Keratinocyte (primary cell): ENCODE data around the gene FMN1. TPM values are rescaled to one million over a fixed set of nuclear protein-coding genes. Genes with fewer than 3 reads are reported as not detected.

Experiments used
- DNase-seq: peaks from one replicate; pipeline ENCODE4 v3.0.0-alpha.2; 2011; ENCODE audit warnings: low read depth, missing footprints, low spot score
- FAIRE-seq: peaks from 2 replicates; lab custom pipeline; 2011; peaks lifted over from hg19 to GRCh38; lab: Jason Lieb, UNC
- H2AFZ ChIP-seq: 2 replicates; pipeline ENCODE4 v1.6.0; 2012; ENCODE audit warnings: low read length, control low read depth, inconsistent platforms; ENCODE audit not compliant: control insufficient read depth
- H3K27ac ChIP-seq: 2 replicates; pipeline ENCODE4 v1.5.1; 2011; ENCODE audit warnings: low read length; ENCODE audit not compliant: control insufficient read depth, insufficient read depth
- H3K27me3 ChIP-seq: 3 replicates; pipeline ENCODE4 v1.6.0; 2011; ENCODE audit warnings: low read length; ENCODE audit not compliant: control insufficient read depth, insufficient read depth; ENCODE audit errors: extremely low read depth
- H3K36me3 ChIP-seq, 2 experiments: 2 replicates in 1 of 2; 3 replicates in 1 of 2; pipeline ENCODE4 v1.5.1; 2011; ENCODE audit warnings: low read length in 2 of 2, mild to moderate bottlenecking in 1 of 2; ENCODE audit not compliant: control insufficient read depth in 2 of 2, insufficient read depth in 2 of 2; ENCODE audit errors: extremely low read depth in 1 of 2
- H3K4me1 ChIP-seq: 3 replicates; pipeline ENCODE4 v1.5.1; 2011; ENCODE audit warnings: low read length; ENCODE audit not compliant: control insufficient read depth, insufficient read depth; ENCODE audit errors: extremely low read depth
- H3K4me2 ChIP-seq: 3 replicates; pipeline ENCODE4 v1.6.0; 2011; ENCODE audit warnings: low read depth, low read length; ENCODE audit not compliant: control insufficient read depth, insufficient read depth; ENCODE audit errors: extremely low read depth
- H3K4me3 ChIP-seq, 3 experiments: fragments of 200-600 bp in 1 of 3; sonication (generic) in 1 of 3; 2 replicates in 2 of 3; 3 replicates in 1 of 3; pipeline ENCODE4 v1.5.1; 2011 to 2016; ENCODE audit warnings: low read length in 3 of 3, mild to moderate bottlenecking in 3 of 3, control low read depth in 2 of 3, inconsistent platforms in 1 of 3, low read depth in 1 of 3, mixed read lengths in 1 of 3, mixed run types in 1 of 3, moderate library complexity in 1 of 3; ENCODE audit not compliant: control insufficient read depth in 2 of 3, insufficient read depth in 2 of 3; ENCODE audit errors: extremely low read depth in 1 of 3
- H3K79me2 ChIP-seq: 2 replicates; pipeline ENCODE4 v1.6.0; 2012; ENCODE audit warnings: low read length; ENCODE audit not compliant: control insufficient read depth, insufficient read depth
- H3K9ac ChIP-seq: 3 replicates; pipeline ENCODE4 v1.6.0; 2011; ENCODE audit warnings: low read length; ENCODE audit not compliant: control insufficient read depth, insufficient read depth; ENCODE audit errors: extremely low read depth
- H3K9me1 ChIP-seq: 3 replicates; pipeline ENCODE4 v1.6.0; 2011; ENCODE audit warnings: low read length; ENCODE audit not compliant: control insufficient read depth, insufficient read depth; ENCODE audit errors: extremely low read depth
- H3K9me3 ChIP-seq: 2 replicates; pipeline ENCODE4 v1.5.1; 2012; ENCODE audit warnings: low read depth, low read length; ENCODE audit not compliant: control insufficient read depth
- H4K20me1 ChIP-seq: 3 replicates; pipeline ENCODE4 v1.6.0; 2011; ENCODE audit warnings: low read length; ENCODE audit not compliant: control insufficient read depth, insufficient read depth; ENCODE audit errors: extremely low read depth
- CTCF ChIP-seq, 3 experiments: IDR thresholded peaks in 1 of 3; conservative IDR thresholded peaks in 1 of 3; optimal IDR thresholded peaks in 1 of 3; 2 replicates in 2 of 3; 3 replicates in 1 of 3; pipeline versions ENCODE3 to v1.5.1; 2011; ENCODE audit warnings: low read length in 3 of 3, mild to moderate bottlenecking in 3 of 3, moderate library complexity in 2 of 3, control low read depth in 1 of 3, inconsistent platforms in 1 of 3; ENCODE audit not compliant: insufficient read depth in 2 of 3; ENCODE audit errors: extremely low read depth in 1 of 3
- EZH2 ChIP-seq: IDR thresholded peaks from one replicate; pipeline ENCODE4 v1.6.1; 2012; ENCODE audit warnings: inconsistent platforms, mild to moderate bottlenecking, low read length, moderate library complexity
- dilution Hi-C: fragments of 300-500 bp; cut with MboI; formaldehyde crosslinking; loops from one replicate; pipeline ENCODE4 v1.7.0; 2020; ENCODE audit warnings: low sequenced_read_pairs; ENCODE audit not compliant: extremely low pct_ligation_motif_present
- polyA plus RNA-seq, 5 experiments: library from polyadenylated mRNA; depleted of rRNA in 3 of 5; stranded (reverse) in 3 of 5; stranded (forward) in 1 of 5; unstranded in 1 of 5; fragments of >200 nt; gene quantifications; 1 replicate in 1 of 5; 2 replicates in 3 of 5; 3 replicates in 1 of 5; pipeline versions ENCODE4 v1.2.1 to v1.2.3, GENCODE V29; 2011 to 2012; ENCODE audit warnings: missing spikeins in 2 of 5, low read depth in 1 of 5, low replicate concordance in 1 of 5

The FMN1 gene
- polyA plus RNA-seq, 1 donor (not counting 4 experiments of a cell fraction or from before 2014, with no cell fraction given) = 0.71 TPM

- Histone ChIP-seq H3K9me1 (no peaks in the 10 kb centered on the region), H3K27ac (no peak overlapping the region), H3K79me2 (no peaks in the 10 kb centered on the region), H3K4me3 (no peak overlapping the region), H3K4me1 (peaks cover 18% of the 10 kb centered on the region), H3K9ac (no peak overlapping the region), H3K4me2 (peak overlapping the region; percentile 52), H2AFZ (peak overlapping the region; percentile 27), H4K20me1 (no peaks in the 10 kb centered on the region), H3K9me3 (no peaks in the 10 kb centered on the region), H3K27me3 (no peaks in the 10 kb centered on the region), H3K36me3 (no peaks in the 10 kb centered on the region)
- no peak for DNase-seq
- FAIRE-seq = no peak
- dilution Hi-C loops = no loop called here
- TF ChIP-seq CTCF (optimal IDR thresholded peaks at IDR 0.05 in 1 of 3, IDR thresholded peaks at IDR 0.05 in 1 of 3, conservative IDR thresholded peaks at IDR 0.05 in 1 of 3; ENCODE audit: extremely low read depth in 1 of 3, insufficient read depth in 2 of 3, low read length in 3 of 3) (no peak), EZH2 (no peak)
Measured at GRCh38 chr15:33132233-33132580, 62.3 kb downstream of the FMN1 start.

- peaks cover 24% of the 10 kb centered on the region for H3K4me1 ChIP-seq
- H3K4me3 ChIP-seq = no peak overlapping the region
- no peak overlapping the region for H3K9ac ChIP-seq
- H3K27ac ChIP-seq = no peak overlapping the region
- no peaks in the 10 kb centered on the region for H3K36me3 ChIP-seq
- H3K27me3 ChIP-seq = no peaks in the 10 kb centered on the region
- H3K9me3 ChIP-seq = no peaks in the 10 kb centered on the region
- no peaks in the 10 kb centered on the region for H3K9me1 ChIP-seq
- no peaks in the 10 kb centered on the region for H4K20me1 ChIP-seq
- H3K4me2 ChIP-seq = peak overlapping the region; percentile 52
- H2AFZ ChIP-seq = peak overlapping the region; percentile 27
- TF ChIP-seq EZH2 (no peak), CTCF (optimal IDR thresholded peaks at IDR 0.05 in 1 of 3, IDR thresholded peaks at IDR 0.05 in 1 of 3, conservative IDR thresholded peaks at IDR 0.05 in 1 of 3; ENCODE audit: extremely low read depth in 1 of 3, insufficient read depth in 2 of 3, low read length in 3 of 3) (no peak)
- no peaks in the 10 kb centered on the region for H3K79me2 ChIP-seq
- DNase-seq = no peak
- peak; percentile 13 for FAIRE-seq
- dilution Hi-C loops = no loop called here
Measured at GRCh38 chr15:33131552-33132232, 62.8 kb downstream of the FMN1 start.
